HFF-Myc (cell line): ENCODE data around the gene GRIP1.

ENCODE experiments used
- DNase-seq: peaks from one replicate; pipeline ENCODE4 v3.0.0-alpha.2; 2011; ENCODE audit warnings: low read depth; ENCODE audit errors: extremely low read depth
- H3K4me3 ChIP-seq: replicated peaks from 2 replicates; pipeline ENCODE4 v1.5.1; 2011; ENCODE audit warnings: low read depth, mild to moderate bottlenecking, control low read depth, low read length
- CTCF ChIP-seq: IDR thresholded peaks from 2 replicates; pipeline ENCODE4 v1.5.1; 2012; ENCODE audit warnings: mild to moderate bottlenecking, low read depth, low read length, control low read depth; ENCODE audit errors: missing control alignments

The GRIP1 gene

GRCh38 chr12:66397574-66398290 is 281.1 kb downstream of the GRIP1 start:
- no peak for DNase-seq
- no peak for TF ChIP-seq CTCF
- no peak overlapping the region for H3K4me3 ChIP-seq

- no peak overlapping the region for H3K4me3 ChIP-seq
- no peak for DNase-seq
- no peak for TF ChIP-seq CTCF
These were observed 285.0 kb downstream of the GRIP1 start for GRCh38 chr12:66393890-66394289.

GRCh38 chr12:66392266-66392915 is 286.5 kb downstream of the GRIP1 start:
- no peak for DNase-seq
- no peak for TF ChIP-seq CTCF
- no peak overlapping the region for H3K4me3 ChIP-seq

- TF ChIP-seq CTCF, result no peak
- no peak overlapping the region for H3K4me3 ChIP-seq
- no peak for DNase-seq
These were observed 290.4 kb downstream of the GRIP1 start for GRCh38 chr12:66388517-66388916.

- H3K4me3 ChIP-seq, result no peak overlapping the region
- TF ChIP-seq CTCF, result no peak
- no peak for DNase-seq
These were observed 291.8 kb downstream of the GRIP1 start for GRCh38 chr12:66387117-66387516.

GRCh38 chr12:66380769-66381535 is 297.9 kb downstream of the GRIP1 start:
- no peak for DNase-seq
- H3K4me3 ChIP-seq, result no peak overlapping the region
- TF ChIP-seq CTCF, result no peak
